ENCODE results near the gene MMP25.

Gene MMP25

DNA sequence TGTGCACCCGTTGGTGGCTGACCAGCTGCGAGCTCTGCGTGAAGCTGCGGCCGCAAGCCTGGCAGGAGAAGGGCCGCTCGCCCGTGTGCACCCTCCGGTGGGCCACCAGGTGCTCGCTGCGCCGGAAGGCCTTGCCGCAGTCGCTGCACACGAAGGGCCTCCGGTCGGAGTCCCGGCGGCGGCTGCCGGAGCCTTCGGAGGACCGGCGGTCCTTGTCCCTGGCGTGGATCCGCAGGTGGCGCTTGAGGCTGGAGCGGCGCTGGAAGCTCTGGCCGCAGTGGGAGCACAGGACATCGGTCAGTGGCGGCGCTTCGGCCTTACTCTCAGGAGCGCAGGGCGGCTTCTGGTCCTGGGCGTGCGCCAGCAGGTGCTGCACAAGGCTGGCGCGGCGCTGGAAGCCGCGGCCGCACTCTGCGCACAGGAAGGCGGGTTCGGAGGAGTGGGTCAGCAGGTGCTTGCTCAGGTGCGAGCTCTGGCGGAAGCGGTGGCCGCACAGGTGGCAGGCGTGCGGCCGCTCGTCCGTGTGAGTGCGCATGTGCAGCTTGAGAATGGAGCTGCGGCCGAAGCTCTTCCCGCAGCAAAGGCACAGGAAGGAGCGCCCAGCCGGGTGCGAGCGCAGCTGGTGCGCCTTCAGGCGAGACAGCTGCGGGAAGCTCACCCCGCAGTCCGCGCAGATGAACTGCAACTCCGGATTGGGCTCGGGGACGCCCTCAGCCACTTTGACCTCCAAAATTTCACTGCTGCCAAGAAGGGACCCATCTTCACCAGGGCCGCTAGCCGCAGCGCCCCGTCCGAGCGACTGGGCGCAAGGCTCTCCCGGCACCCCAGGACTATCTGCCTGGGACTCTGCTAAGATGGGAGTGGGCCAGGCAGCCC lies 43.6 kb downstream of the MMP25 start:
- H3K4me3 Mint-ChIP-seq, result no peak overlapping the region
- H3K4me1 Mint-ChIP-seq (ENCODE audit: low read depth), result peaks cover 35% of the 10 kb centered on the region
- no peak overlapping the region for H3K27ac Mint-ChIP-seq
- H3K36me3 Mint-ChIP-seq (ENCODE audit: low read depth), result peaks cover 6% of the 10 kb centered on the region
- no peaks in the 10 kb centered on the region for H3K27me3 Mint-ChIP-seq (ENCODE audit: low read depth)
- H3K9me3 Mint-ChIP-seq, result no peaks in the 10 kb centered on the region

GRCh38 chr16:3091551-3091950 lies 45.2 kb downstream of the MMP25 start:
- Mint-ChIP-seq H3K9me3 (no peaks in the 10 kb centered on the region), H3K27ac (no peak overlapping the region), H3K4me1 (ENCODE audit: low read depth) (peaks cover 34% of the 10 kb centered on the region), H3K4me3 (no peak overlapping the region), H3K27me3 (ENCODE audit: low read depth) (no peaks in the 10 kb centered on the region), H3K36me3 (ENCODE audit: low read depth) (peaks cover 3% of the 10 kb centered on the region)

- Mint-ChIP-seq H3K4me1 (ENCODE audit: low read depth) (peaks cover 33% of the 10 kb centered on the region), H3K4me3 (no peak overlapping the region), H3K27ac (no peak overlapping the region), H3K27me3 (ENCODE audit: low read depth) (no peaks in the 10 kb centered on the region), H3K36me3 (ENCODE audit: low read depth) (peaks cover 3% of the 10 kb centered on the region), H3K9me3 (no peaks in the 10 kb centered on the region)
Measured at GRCh38 chr16:3092501-3092941, 46.2 kb downstream of the MMP25 start.

DNA sequence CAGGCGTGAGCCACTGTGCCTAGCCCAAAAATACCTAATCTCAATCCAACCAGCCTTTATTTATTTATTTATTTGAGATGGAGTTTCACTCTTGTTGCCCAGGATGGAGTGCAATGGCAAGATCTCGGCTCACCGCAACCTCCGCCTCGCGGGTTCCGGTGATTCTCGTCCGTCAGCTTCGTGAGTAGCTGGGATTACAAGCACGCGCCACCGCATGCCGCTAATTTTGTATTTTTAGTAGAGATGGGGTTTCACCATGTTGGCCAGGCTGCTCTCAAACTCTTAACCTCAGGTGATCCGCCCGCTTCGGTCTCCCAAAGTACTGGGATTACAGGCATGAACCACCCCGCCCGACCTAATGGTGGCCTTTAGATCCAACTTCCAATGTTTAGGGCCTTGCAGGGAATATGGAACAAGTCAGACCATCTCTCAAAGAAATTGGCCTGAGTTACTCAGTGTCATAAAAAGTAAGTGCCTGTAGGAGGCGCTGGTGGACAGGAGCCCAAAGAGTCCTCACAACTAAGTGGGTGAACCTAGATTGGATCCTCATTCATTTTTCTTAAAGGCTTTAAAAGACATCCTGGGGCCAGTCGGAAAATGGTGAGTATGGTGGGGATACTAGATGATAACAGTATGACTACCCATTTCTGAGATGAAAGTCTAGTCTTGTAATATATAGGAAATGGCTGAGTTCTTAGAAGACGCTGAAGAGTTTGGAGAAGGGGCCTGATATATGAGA lies 48.1 kb downstream of the MMP25 start:
- Mint-ChIP-seq H3K27ac (peak overlapping the region; percentile 52), H3K27me3 (ENCODE audit: low read depth) (no peaks in the 10 kb centered on the region), H3K9me3 (no peaks in the 10 kb centered on the region), H3K36me3 (ENCODE audit: low read depth) (peaks cover 3% of the 10 kb centered on the region), H3K4me3 (peak overlapping the region; percentile 14), H3K4me1 (ENCODE audit: low read depth) (peaks cover 30% of the 10 kb centered on the region)

DNA sequence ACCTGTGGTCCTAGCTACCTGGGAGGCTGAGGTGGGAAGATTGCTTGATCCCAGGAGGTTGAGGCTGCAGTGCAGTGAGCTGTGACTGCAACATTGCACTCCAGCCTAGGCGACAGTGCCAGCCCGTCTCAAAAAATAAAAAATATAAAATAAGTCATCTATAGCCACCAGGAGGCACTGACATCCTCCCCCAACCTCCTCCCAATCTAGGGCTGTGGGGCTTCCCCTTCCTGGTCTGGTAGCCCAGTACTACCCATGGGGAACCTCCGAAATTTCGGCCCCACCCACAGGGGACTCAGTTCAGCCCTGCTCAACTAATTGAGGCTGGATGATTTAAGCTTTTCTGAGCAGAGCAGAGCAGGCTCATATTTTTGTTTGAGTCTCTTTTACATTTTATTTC lies 49.5 kb downstream of the MMP25 start:
- Mint-ChIP-seq H3K27me3 (ENCODE audit: low read depth) (no peaks in the 10 kb centered on the region), H3K9me3 (no peaks in the 10 kb centered on the region), H3K27ac (no peak overlapping the region), H3K36me3 (ENCODE audit: low read depth) (peaks cover 3% of the 10 kb centered on the region), H3K4me1 (ENCODE audit: low read depth) (peaks cover 37% of the 10 kb centered on the region), H3K4me3 (no peak overlapping the region)

GRCh38 chr16:3096362-3096761 lies 50.0 kb downstream of the MMP25 start:
- Mint-ChIP-seq H3K27me3 (ENCODE audit: low read depth) (no peaks in the 10 kb centered on the region), H3K4me1 (ENCODE audit: low read depth) (peaks cover 39% of the 10 kb centered on the region), H3K27ac (no peak overlapping the region), H3K9me3 (no peaks in the 10 kb centered on the region), H3K4me3 (no peak overlapping the region), H3K36me3 (ENCODE audit: low read depth) (peaks cover 3% of the 10 kb centered on the region)

DNA sequence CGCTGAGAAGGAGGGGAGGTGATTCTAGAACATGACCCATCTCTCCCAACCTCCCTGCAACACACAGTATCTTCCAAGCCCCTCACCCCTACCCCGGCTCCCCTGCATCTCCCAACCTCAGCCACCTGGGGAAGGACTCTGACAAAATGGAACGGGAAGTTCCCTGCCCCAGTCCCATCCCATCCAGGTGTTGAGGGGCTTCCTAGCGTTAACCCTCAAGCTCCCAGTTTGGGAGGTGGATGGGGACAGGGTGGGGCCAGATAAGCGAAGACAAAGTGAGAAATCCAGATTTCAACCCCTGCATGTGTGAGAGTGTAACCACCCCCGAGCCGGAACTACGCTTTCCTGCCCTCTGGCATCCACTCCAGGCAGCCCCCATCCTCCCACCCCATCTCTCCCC lies 50.9 kb downstream of the MMP25 start:
- H3K4me1 Mint-ChIP-seq (ENCODE audit: low read depth), result peaks cover 44% of the 10 kb centered on the region
- H3K4me3 Mint-ChIP-seq, result no peak overlapping the region
- no peak overlapping the region for H3K27ac Mint-ChIP-seq
- H3K36me3 Mint-ChIP-seq (ENCODE audit: low read depth), result peaks cover 3% of the 10 kb centered on the region
- H3K27me3 Mint-ChIP-seq (ENCODE audit: low read depth), result no peaks in the 10 kb centered on the region
- H3K9me3 Mint-ChIP-seq, result no peaks in the 10 kb centered on the region

- Mint-ChIP-seq H3K27ac (peak within 1 kb of the TSS; percentile 82), H3K36me3 (ENCODE audit: low read depth) (peaks cover 3% of the 10 kb centered on the region), H3K9me3 (no peaks in the 10 kb centered on the region), H3K4me1 (ENCODE audit: low read depth) (peaks cover 44% of the 10 kb centered on the region), H3K4me3 (peak within 1 kb of the TSS; percentile 80), H3K27me3 (ENCODE audit: low read depth) (no peaks in the 10 kb centered on the region)
Measured at GRCh38 chr16:3098459-3099394, 52.4 kb downstream of the MMP25 start, which contains the start of gene ZSCAN10. Gene ZSCAN10, minus strand, starts transcription at chr16:3099294. Its CDS starts 6,357 bp downstream, at chr16:3092937.

DNA sequence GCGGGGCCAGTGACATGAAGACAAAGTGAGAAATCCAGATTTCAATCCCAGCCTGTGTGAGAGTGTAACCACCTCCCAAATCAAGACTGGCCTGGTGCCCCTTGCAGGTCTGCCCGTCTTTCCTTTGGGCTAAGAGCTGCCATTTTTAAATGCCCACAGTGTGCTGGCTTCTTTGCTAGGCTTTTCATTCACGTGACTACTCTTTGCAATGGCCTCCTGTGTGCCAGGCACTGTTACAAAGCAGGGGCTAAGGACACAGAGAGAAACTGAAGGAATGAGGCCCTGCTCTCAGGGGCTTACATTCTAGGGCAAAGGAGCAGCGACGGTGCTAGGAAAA lies 53.0 kb downstream of the MMP25 start:
- Mint-ChIP-seq H3K4me3 (no peak overlapping the region), H3K4me1 (ENCODE audit: low read depth) (peaks cover 44% of the 10 kb centered on the region), H3K27ac (no peak overlapping the region), H3K27me3 (ENCODE audit: low read depth) (no peaks in the 10 kb centered on the region), H3K9me3 (no peaks in the 10 kb centered on the region), H3K36me3 (ENCODE audit: low read depth) (peaks cover 3% of the 10 kb centered on the region)

DNA sequence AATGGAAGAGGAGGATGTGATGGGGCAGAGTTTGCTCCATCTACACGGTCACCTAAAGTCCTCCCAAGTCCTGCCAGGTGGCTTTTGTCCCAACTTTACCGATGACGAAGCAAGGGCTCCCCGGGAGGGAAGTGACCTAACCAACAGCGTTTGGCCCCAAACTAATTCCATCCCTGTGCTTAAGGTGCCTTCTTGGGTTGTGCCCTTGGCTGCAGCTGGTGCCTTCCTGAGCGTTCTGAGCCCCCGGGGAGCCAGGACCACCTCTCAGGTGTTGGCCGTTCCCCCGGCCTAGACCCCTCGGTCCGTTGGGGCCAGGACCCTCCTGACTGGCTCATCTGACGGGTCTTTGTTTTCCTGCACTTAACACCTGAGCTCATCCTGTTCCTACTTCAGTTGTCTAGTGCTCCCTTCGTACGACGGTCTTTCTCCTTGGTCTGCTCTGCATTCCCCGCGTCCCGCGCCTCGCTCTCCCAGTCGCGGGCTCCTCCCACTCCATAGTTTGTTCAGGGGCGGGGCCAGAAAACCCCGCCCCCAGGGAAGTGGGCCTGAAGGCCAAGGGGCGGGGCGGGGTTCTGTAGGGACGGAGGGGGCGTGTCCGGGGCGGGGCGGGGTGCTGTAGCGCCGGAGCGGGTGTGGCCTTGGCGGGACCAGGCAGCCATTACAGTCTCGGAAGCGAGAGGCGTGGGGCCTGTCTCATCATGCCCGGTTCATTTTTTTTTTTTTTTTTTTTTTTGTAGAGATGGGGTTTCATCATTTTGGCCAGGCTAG lies 53.6 kb downstream of the MMP25 start:
- Mint-ChIP-seq H3K4me3 (peak overlapping the region; percentile 80), H3K27me3 (ENCODE audit: low read depth) (no peaks in the 10 kb centered on the region), H3K4me1 (ENCODE audit: low read depth) (peaks cover 38% of the 10 kb centered on the region), H3K27ac (peak overlapping the region; percentile 82), H3K9me3 (no peaks in the 10 kb centered on the region), H3K36me3 (ENCODE audit: low read depth) (no peaks in the 10 kb centered on the region)

DNA sequence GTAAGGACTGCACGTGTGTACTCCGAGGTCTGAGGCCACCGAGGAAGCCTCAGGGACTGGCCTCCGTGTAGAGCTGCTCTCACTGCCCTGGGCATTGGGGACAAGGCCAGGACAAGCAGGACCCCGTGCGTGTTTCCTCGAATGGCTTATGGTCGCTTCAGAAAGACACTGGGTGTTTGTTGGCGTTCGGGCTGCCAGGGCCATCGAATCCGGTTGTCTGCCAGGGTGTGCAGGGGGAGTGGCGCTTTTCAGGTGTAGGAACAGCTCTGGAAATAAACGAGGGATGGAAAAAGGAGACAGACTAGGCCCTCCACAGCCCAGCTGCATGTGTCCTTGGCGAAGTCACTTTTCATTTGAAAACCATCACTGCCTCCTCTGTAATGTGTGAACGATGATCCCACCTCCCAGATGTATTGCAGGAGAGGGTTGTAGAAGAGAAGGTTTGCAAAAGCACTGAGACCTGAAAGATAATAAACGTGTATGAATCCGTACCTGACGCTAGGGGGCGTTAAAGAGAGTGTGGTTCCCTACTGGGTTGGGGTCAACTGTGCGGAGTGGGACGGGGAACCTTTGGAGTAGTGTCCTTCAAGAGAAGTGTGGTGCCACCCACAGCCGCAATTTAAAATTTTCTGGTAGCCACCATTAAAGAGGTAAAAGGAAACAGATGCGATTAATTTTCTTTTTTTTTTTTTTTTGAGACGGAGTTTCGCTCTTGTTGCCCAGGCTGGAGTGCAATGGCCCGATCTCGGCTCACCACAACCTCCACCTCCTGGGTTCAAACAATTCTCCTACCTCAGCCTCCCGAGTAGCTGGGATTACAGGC lies 54.9 kb downstream of the MMP25 start:
- H3K27me3 Mint-ChIP-seq (ENCODE audit: low read depth), result no peaks in the 10 kb centered on the region

GRCh38 chr16:3101841-3102470 lies 55.6 kb downstream of the MMP25 start:
- H3K27ac Mint-ChIP-seq, result peak overlapping the region; percentile 12
- H3K27me3 Mint-ChIP-seq (ENCODE audit: low read depth), result no peaks in the 10 kb centered on the region
- no peaks in the 10 kb centered on the region for H3K9me3 Mint-ChIP-seq
- H3K36me3 Mint-ChIP-seq (ENCODE audit: low read depth), result no peaks in the 10 kb centered on the region
- H3K4me3 Mint-ChIP-seq, result peak overlapping the region; percentile 74
- peaks cover 34% of the 10 kb centered on the region for H3K4me1 Mint-ChIP-seq (ENCODE audit: low read depth)

More for the DNA sequence above, 54.9 kb downstream of the MMP25 start:
- Mint-ChIP-seq H3K9me3 (no peaks in the 10 kb centered on the region), H3K36me3 (ENCODE audit: low read depth) (no peaks in the 10 kb centered on the region), H3K4me3 (peak overlapping the region; percentile 80), H3K27ac (peak overlapping the region; percentile 89), H3K4me1 (ENCODE audit: low read depth) (peaks cover 36% of the 10 kb centered on the region)
